NCI-H2029 (cell line): ENCODE measurements around the gene TMEM131L.

Experiments
- DNase-seq: peaks from one replicate; lab custom pipeline; 2025; lab: John Stamatoyannopoulos, UW

The TMEM131L gene

GRCh38 chr4:153520801-153521329 is 54.7 kb downstream of the TMEM131L start:
- DNase-seq: no peak

GRCh38 chr4:153521478-153521877 is 55.3 kb downstream of the TMEM131L start:
- no peak for DNase-seq

- DNase-seq: no peak
These were observed 56.0 kb downstream of the TMEM131L start for GRCh38 chr4:153521999-153522801.

GRCh38 chr4:153522802-153523094 is 56.6 kb downstream of the TMEM131L start:
- no peak for DNase-seq

GRCh38 chr4:153523164-153523796 is 57.1 kb downstream of the TMEM131L start:
- DNase-seq: no peak

GRCh38 chr4:153523941-153524386 is 57.8 kb downstream of the TMEM131L start:
- no peak for DNase-seq

- DNase-seq: no peak
These were observed 58.5 kb downstream of the TMEM131L start for GRCh38 chr4:153524682-153525081.

GRCh38 chr4:153527690-153528089 is 61.5 kb downstream of the TMEM131L start:
- DNase-seq: no peak

- no peak for DNase-seq
These were observed 62.7 kb downstream of the TMEM131L start for GRCh38 chr4:153528705-153529485.

GRCh38 chr4:153529646-153530045 is 63.5 kb downstream of the TMEM131L start:
- no peak for DNase-seq

GRCh38 chr4:153530284-153530999 is 64.3 kb downstream of the TMEM131L start:
- no peak for DNase-seq

- DNase-seq: no peak
These were observed 64.8 kb downstream of the TMEM131L start for GRCh38 chr4:153531000-153531358.

GRCh38 chr4:153531976-153532626 is 65.9 kb downstream of the TMEM131L start:
- DNase-seq: no peak

GRCh38 chr4:153532636-153533035 is 66.5 kb downstream of the TMEM131L start:
- DNase-seq: no peak

GRCh38 chr4:153533387-153533786 is 67.2 kb downstream of the TMEM131L start:
- DNase-seq: no peak

- DNase-seq: no peak
These were observed 68.9 kb downstream of the TMEM131L start for GRCh38 chr4:153534792-153535629.

- DNase-seq: no peak
These were observed 69.8 kb downstream of the TMEM131L start for GRCh38 chr4:153535772-153536513.

GRCh38 chr4:153537493-153537960 is 71.4 kb downstream of the TMEM131L start:
- no peak for DNase-seq

GRCh38 chr4:153538487-153539357 is 72.6 kb downstream of the TMEM131L start:
- no peak for DNase-seq
